ENCODE measurements around the gene ZNF844. TPM values are rescaled to one million over a fixed set of nuclear protein-coding genes. Genes with fewer than 3 reads are reported as not detected.

Gene ZNF844
- total and polyA plus RNA-seq, 2 donors from 2014 or later, result 7.4 to 28.1 TPM

- Histone ChIP-seq H3K27ac (ENCODE audit: low read depth in 2 of 2, low read length in 2 of 2) (no peak overlapping the region), H3K27me3 (ENCODE audit: control insufficient read depth, insufficient read depth, low read length) (no peaks in the 10 kb centered on the region), H3K4me1 (ENCODE audit: control insufficient read depth in 2 of 3, insufficient read depth in 2 of 3, low read depth in 1 of 3, low read length in 3 of 3) (no peaks in the 10 kb centered on the region), H3K9me3 (ENCODE audit: control insufficient read depth in 2 of 3, insufficient read depth in 1 of 3, low read length in 3 of 3) (peaks cover 19 to 57% (median 23%) of the 10 kb centered on the region in 3 donors), H3K9ac (ENCODE audit: low read length in 3 of 3) (no peak overlapping the region), H3K4me3 (ENCODE audit: low read length in 3 of 3) (peak overlapping the region in 1 of 3 donors; percentile 0), H3K36me3 (ENCODE audit: control insufficient read depth in 2 of 3, insufficient read depth in 3 of 3, low read length in 3 of 3) (peaks cover 31 to 47% (median 32%) of the 10 kb centered on the region in 3 donors)
- FAIRE-seq, result no peak
- TF ChIP-seq CTCF (IDR thresholded peaks at IDR 0.05; ENCODE audit: borderline replicate concordance, extremely low read depth, insufficient read depth), result no peak
- intact Hi-C loops (cut with DNase I), result no loop called here
- DNase-seq, result no peak
These were observed 48.8 kb upstream of the ZNF844 start for GRCh38 chr19:12015753-12016116.

- no peak for TF ChIP-seq CTCF (IDR thresholded peaks at IDR 0.05; ENCODE audit: borderline replicate concordance, extremely low read depth, insufficient read depth)
- DNase-seq (peak in 3 of 5 donors; percentile 27 to 76 (median 75)), FAIRE-seq (peak; percentile 25)
- no peaks in the 10 kb centered on the region for H3K9me3 ChIP-seq (ENCODE audit: control insufficient read depth in 2 of 3, insufficient read depth in 1 of 3, low read length in 3 of 3)
- intact Hi-C loops (cut with DNase I), result no loop called here
- peak overlapping the region; percentile 10 to 91 for H3K27ac ChIP-seq (ENCODE audit: low read depth in 2 of 2, low read length in 2 of 2)
- H3K4me1 ChIP-seq (ENCODE audit: control insufficient read depth in 2 of 3, insufficient read depth in 2 of 3, low read depth in 1 of 3, low read length in 3 of 3), result peaks cover 0 to 2% (median 0%) of the 10 kb centered on the region in 3 donors
- H3K9ac ChIP-seq (ENCODE audit: low read length in 3 of 3), result peak overlapping the region; percentile 18 to 92 (median 89)
- no peaks in the 10 kb centered on the region for H3K36me3 ChIP-seq (ENCODE audit: control insufficient read depth in 2 of 3, insufficient read depth in 3 of 3, low read length in 3 of 3)
- peak overlapping the region; percentile 76 to 97 (median 85) for H3K4me3 ChIP-seq (ENCODE audit: low read length in 3 of 3)
- no peaks in the 10 kb centered on the region for H3K27me3 ChIP-seq (ENCODE audit: control insufficient read depth, insufficient read depth, low read length)
These were observed 30.3 kb upstream of the ZNF844 start for GRCh38 chr19:12034198-12034597.

GRCh38 chr19:12034620-12035019 lies 29.9 kb upstream of the ZNF844 start:
- intact Hi-C loops (cut with DNase I), result no loop called here
- H3K4me3 ChIP-seq (ENCODE audit: low read length in 3 of 3), result peak overlapping the region; percentile 76 to 97 (median 85)
- peak overlapping the region; percentile 10 to 91 for H3K27ac ChIP-seq (ENCODE audit: low read depth in 2 of 2, low read length in 2 of 2)
- FAIRE-seq, result no peak
- peak in 3 of 5 donors; percentile 15 to 54 (median 52) for DNase-seq
- H3K9ac ChIP-seq (ENCODE audit: low read length in 3 of 3), result peak overlapping the region; percentile 18 to 92 (median 89)
- H3K36me3 ChIP-seq (ENCODE audit: control insufficient read depth in 2 of 3, insufficient read depth in 3 of 3, low read length in 3 of 3), result no peaks in the 10 kb centered on the region
- H3K27me3 ChIP-seq (ENCODE audit: control insufficient read depth, insufficient read depth, low read length), result no peaks in the 10 kb centered on the region
- H3K9me3 ChIP-seq (ENCODE audit: control insufficient read depth in 2 of 3, insufficient read depth in 1 of 3, low read length in 3 of 3), result no peaks in the 10 kb centered on the region
- peaks cover 0 to 2% (median 0%) of the 10 kb centered on the region in 3 donors for H3K4me1 ChIP-seq (ENCODE audit: control insufficient read depth in 2 of 3, insufficient read depth in 2 of 3, low read depth in 1 of 3, low read length in 3 of 3)
- TF ChIP-seq CTCF (IDR thresholded peaks at IDR 0.05; ENCODE audit: borderline replicate concordance, extremely low read depth, insufficient read depth), result no peak
